GM15510 (cell line): ENCODE measurements around the gene NAT16.
A peak's percentile ranks its signal among the peaks of the same experiment; 100 is the strongest.

Source experiments
- POLR2A ChIP-seq: IDR thresholded peaks from 3 replicates; pipeline ENCODE4 v1.6.1; 2011; ENCODE audit warnings: borderline replicate concordance; ENCODE audit not compliant: insufficient read length; ENCODE audit errors: extremely low read depth

The NAT16 gene

GRCh38 chr7:101180130-101180755 is at the start of gene NAT16:
Gene NAT16, minus strand, starts transcription at chr7:101180293. Its CDS starts 5,486 bp downstream, at chr7:101174807.
- TF ChIP-seq POLR2A = no peak

GRCh38 chr7:101226721-101227120 is 46.6 kb upstream of the NAT16 start:
- no peak for TF ChIP-seq POLR2A

- TF ChIP-seq POLR2A = no peak
Observed at GRCh38 chr7:101225650-101226049, 45.6 kb upstream of the NAT16 start.

GRCh38 chr7:101223528-101223927 is 43.4 kb upstream of the NAT16 start:
- TF ChIP-seq POLR2A = no peak

GRCh38 chr7:101222275-101222830 is 42.3 kb upstream of the NAT16 start:
- no peak for TF ChIP-seq POLR2A

GRCh38 chr7:101220295-101220694 is 40.2 kb upstream of the NAT16 start:
- TF ChIP-seq POLR2A = no peak

GRCh38 chr7:101218236-101219125 is 38.4 kb upstream of the NAT16 start:
- no peak for TF ChIP-seq POLR2A

- TF ChIP-seq POLR2A = peak; percentile 56
Observed at GRCh38 chr7:101217388-101218235, 37.5 kb upstream of the NAT16 start, which contains the start of the genes PLOD3 and ZNHIT1. Gene PLOD3, minus strand, starts transcription at chr7:101217581. Its CDS starts 307 bp downstream, at chr7:101217274. Gene ZNHIT1, plus strand, starts transcription at chr7:101218165. Its CDS starts 31 bp downstream, at chr7:101218196.

GRCh38 chr7:101216860-101217387 is 36.8 kb upstream of the NAT16 start:
- no peak for TF ChIP-seq POLR2A

- no peak for TF ChIP-seq POLR2A
Observed at GRCh38 chr7:101216001-101216859, 36.1 kb upstream of the NAT16 start.

- TF ChIP-seq POLR2A = no peak
Observed at GRCh38 chr7:101212014-101212413, 31.9 kb upstream of the NAT16 start.

- TF ChIP-seq POLR2A = no peak
Observed at GRCh38 chr7:101211501-101211900, 31.4 kb upstream of the NAT16 start.

- TF ChIP-seq POLR2A = no peak
Observed at GRCh38 chr7:101210143-101210542, 30.1 kb upstream of the NAT16 start.
